CD4-positive, alpha-beta memory T cell (primary cell): ENCODE measurements around the gene AADAT. TPM values are rescaled to one million over a fixed set of nuclear protein-coding genes. Genes with fewer than 3 reads are reported as not detected.
A peak's percentile ranks its signal among the peaks of the same experiment; 100 is the strongest.

Experiments used
- CTCF ChIA-PET: fragments of 350-600 bp; sonication (Branson Sonifier 250); formaldehyde crosslinking; loops from one replicate; lab custom pipeline; 2021; ENCODE audit warnings: inconsistent platforms; ENCODE audit not compliant: partially characterized antibody; lab: Charles Lee
- POLR2A ChIA-PET: fragments of 350-600 bp; sonication (Branson Sonifier 250); formaldehyde crosslinking; loops from one replicate; lab custom pipeline; 2021; ENCODE audit not compliant: partially characterized antibody; lab: Charles Lee
- DNase-seq, 5 donors: peaks; one replicate each; pipeline versions ENCODE4 v3.0.0 to v3.0.0-alpha.2; 2020 to 2022; ENCODE audit warnings: mixed read lengths in 1 of 5
- H3K27ac ChIP-seq: one replicate; pipeline ENCODE4 v1.7.0; 2013; ENCODE audit warnings: low read depth, low read length
- H3K27me3 ChIP-seq: 2 replicates; pipeline ENCODE4 v1.7.0; 2013; ENCODE audit warnings: mild to moderate bottlenecking, low read length, moderate library complexity; ENCODE audit not compliant: insufficient read depth
- H3K36me3 ChIP-seq: 2 replicates; pipeline ENCODE4 v1.7.0; 2013; ENCODE audit warnings: mild to moderate bottlenecking, low read length, moderate library complexity; ENCODE audit not compliant: insufficient read depth
- H3K4me1 ChIP-seq: 2 replicates; pipeline ENCODE4 v1.7.0; 2013; ENCODE audit warnings: mild to moderate bottlenecking, low read length, moderate library complexity; ENCODE audit not compliant: insufficient read depth
- H3K4me3 ChIP-seq, 2 donors: one replicate each; pipeline ENCODE4 v1.7.0; 2013; ENCODE audit warnings: low read length in 2 of 2, mild to moderate bottlenecking in 1 of 2
- H3K9me3 ChIP-seq, 2 donors: one replicate each; pipeline ENCODE4 v1.7.0; 2013; ENCODE audit warnings: low read length in 2 of 2, control low read depth in 1 of 2; ENCODE audit not compliant: control insufficient read depth in 1 of 2
- H3K27ac Mint-ChIP-seq, 7 donors: one replicate each; pipeline ENCODE4 v1.8.0; 2020 to 2021; ENCODE audit warnings: mixed read lengths in 7 of 7, mild to moderate bottlenecking in 6 of 7, inconsistent platforms in 3 of 7, moderate library complexity in 3 of 7
- H3K27me3 Mint-ChIP-seq, 2 donors: one replicate each; pipeline ENCODE4 v1.8.0; 2020 to 2021; ENCODE audit warnings: mixed read lengths in 2 of 2
- H3K36me3 Mint-ChIP-seq, 2 donors: one replicate each; pipeline ENCODE4 v1.8.0; 2020 to 2021; ENCODE audit warnings: mixed read lengths in 2 of 2, inconsistent platforms in 1 of 2, mild to moderate bottlenecking in 1 of 2
- H3K4me1 Mint-ChIP-seq, 4 donors: one replicate each; pipeline ENCODE4 v1.8.0; 2020 to 2021; ENCODE audit warnings: mixed read lengths in 4 of 4, mild to moderate bottlenecking in 1 of 4
- H3K4me3 Mint-ChIP-seq, 8 donors: one replicate each; pipeline ENCODE4 v1.8.0; 2020 to 2021; ENCODE audit warnings: mixed read lengths in 8 of 8, mild to moderate bottlenecking in 7 of 8, moderate library complexity in 6 of 8, inconsistent platforms in 3 of 8
- H3K9me3 Mint-ChIP-seq, 8 donors: one replicate each; pipeline ENCODE4 v1.8.0; 2020 to 2021; ENCODE audit warnings: mixed read lengths in 8 of 8, mild to moderate bottlenecking in 5 of 8, inconsistent platforms in 3 of 8, moderate library complexity in 1 of 8
- intact Hi-C: fragments of 100-400 bp; cut with micrococcal nuclease; formaldehyde crosslinking; loops from one replicate; pipeline ENCODE4 v1.15.1; 2023
- polyA plus RNA-seq, 2 donors: library from polyadenylated mRNA; unstranded; fragments of 300-500 nt; fragmentation: Illumina TruSeq; gene quantifications; one replicate each; pipeline ENCODE4 v1.2.3, GENCODE V29; 2021
- total RNA-seq, 2 experiments: library from RNA; stranded (reverse); gene quantifications; one replicate each; pipeline ENCODE4 v1.2.3, GENCODE V29; 2021

The AADAT gene
- total and polyA plus RNA-seq, 4 experiments from 2014 or later = not detected

DNA sequence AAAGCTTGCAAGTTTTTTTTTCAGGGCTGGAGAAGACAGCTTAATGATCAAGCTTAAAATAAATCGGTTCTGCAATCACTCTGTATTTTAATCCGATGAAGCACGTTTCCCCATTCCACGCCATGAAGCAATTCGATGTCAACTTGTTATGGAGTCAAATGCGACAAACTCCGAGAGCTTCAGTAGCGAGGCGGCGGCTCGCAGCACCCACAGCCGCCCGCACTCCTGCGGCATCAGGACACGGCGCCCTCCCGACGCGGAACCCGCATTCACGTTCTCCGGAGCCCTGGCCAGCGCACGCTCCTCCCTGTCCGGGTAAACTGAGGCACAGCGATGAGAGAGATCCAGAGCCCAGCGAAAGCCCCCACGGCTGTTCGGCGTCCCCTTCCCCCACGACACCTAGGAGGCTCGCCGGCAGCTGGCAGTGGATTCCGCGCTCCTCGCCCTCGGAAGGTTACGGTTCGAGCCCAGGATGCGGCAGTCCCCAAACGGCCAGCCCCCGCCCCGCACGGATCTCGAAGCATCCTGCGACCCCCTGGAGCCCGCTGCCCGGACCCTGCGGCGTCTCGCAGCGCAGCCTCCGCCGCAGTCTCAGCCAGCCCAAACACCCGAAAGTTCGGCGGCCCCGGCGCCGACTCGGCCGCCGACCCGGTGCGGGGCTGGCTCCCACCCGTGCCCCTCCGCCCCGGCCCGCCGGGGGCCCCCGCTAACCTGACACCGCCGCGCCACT lies 64.1 kb downstream of the AADAT start:
- DNase-seq = peak in 3 of 5 donors; percentile 5 to 19 (median 12)
- intact Hi-C loops = loop anchor here (1.0 to 5.0 kb wide), 4 partner anchors 267 to 1708 kb away; partner anchors contain the start of genes CBR4, DDX60 and DDX60L
- Histone ChIP-seq H3K9me3 (no peaks in the 10 kb centered on the region), H3K36me3 (no peaks in the 10 kb centered on the region), H3K27ac (no peak overlapping the region), H3K4me1 (peaks cover 12% of the 10 kb centered on the region), H3K4me3 (peak overlapping the region in 1 of 2 donors; percentile 93), H3K27me3 (no peaks in the 10 kb centered on the region)
- Mint-ChIP-seq H3K36me3 (peaks cover 0 to 6% of the 10 kb centered on the region in 2 donors), H3K27ac (peak overlapping the region in 6 of 7 donors; percentile 57 to 88 (median 75)), H3K4me3 (peak overlapping the region; percentile 81 to 89 (median 87)), H3K4me1 (peaks cover 5 to 15% (median 8%) of the 10 kb centered on the region in 4 donors), H3K27me3 (peaks cover 2 to 5% of the 10 kb centered on the region in 2 donors), H3K9me3 (no peaks in the 10 kb centered on the region)
- ChIA-PET CTCF (interaction anchor here (0.7 to 4.0 kb wide), 5 partner anchors 11 to 1102 kb away, joined by 3 to 19 read pairs (median 3); partner anchors contain the start of gene NEK1), POLR2A (interaction anchor here (1.2 to 3.7 kb wide), 5 partner anchors 14 to 1015 kb away, joined by 4 to 13 read pairs (median 7); partner anchors contain the start of genes CBR4, CLCN3, HPF1 and NEK1)

DNA sequence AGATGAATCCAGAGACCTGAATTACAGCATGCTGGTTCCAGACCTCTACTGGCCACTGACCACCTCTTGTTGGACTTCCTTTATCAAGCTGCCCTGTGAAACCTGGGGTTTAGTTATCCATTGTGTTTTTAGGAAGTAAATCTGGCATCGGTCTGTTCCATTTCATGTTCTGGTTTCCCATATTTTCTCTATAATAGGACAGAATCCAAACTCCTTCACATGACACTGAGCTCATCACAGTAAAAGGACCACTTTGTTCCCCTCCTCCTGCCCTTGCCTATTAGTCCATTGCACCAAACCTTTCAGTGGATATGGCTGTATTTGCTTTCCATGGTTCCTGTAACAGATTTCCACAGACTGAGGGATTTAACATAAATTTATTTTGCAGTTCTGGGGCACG lies 67.5 kb downstream of the AADAT start:
- Histone ChIP-seq H3K9me3 (no peaks in the 10 kb centered on the region), H3K27me3 (no peaks in the 10 kb centered on the region), H3K36me3 (no peaks in the 10 kb centered on the region), H3K27ac (no peak overlapping the region), H3K4me1 (peaks cover 5% of the 10 kb centered on the region), H3K4me3 (no peak overlapping the region)
- ChIA-PET POLR2A (no interaction called here), CTCF (interaction anchor here (1.1 to 1.6 kb wide), 3 partner anchors 12 to 212 kb away, joined by 3 to 5 read pairs (median 4); no protein-coding TSS in a partner anchor)
- H3K9me3 Mint-ChIP-seq = no peaks in the 10 kb centered on the region
- H3K27me3 Mint-ChIP-seq = peaks cover 0 to 2% of the 10 kb centered on the region in 2 donors
- no peak for DNase-seq
- peaks cover 0 to 5% (median 2%) of the 10 kb centered on the region in 4 donors for H3K4me1 Mint-ChIP-seq
- H3K36me3 Mint-ChIP-seq = peaks cover 0 to 4% of the 10 kb centered on the region in 2 donors
- H3K4me3 Mint-ChIP-seq = no peak overlapping the region
- intact Hi-C loops = no loop called here
- no peak overlapping the region for H3K27ac Mint-ChIP-seq

- H3K4me3 ChIP-seq = no peak overlapping the region
- Mint-ChIP-seq H3K27me3 (no peaks in the 10 kb centered on the region), H3K4me3 (no peak overlapping the region), H3K36me3 (no peaks in the 10 kb centered on the region), H3K27ac (no peak overlapping the region), H3K4me1 (no peaks in the 10 kb centered on the region), H3K9me3 (no peaks in the 10 kb centered on the region)
- ChIA-PET CTCF (no interaction called here), POLR2A (no interaction called here)
- no peak for DNase-seq
- intact Hi-C loops = no loop called here
- no peaks in the 10 kb centered on the region for H3K4me1 ChIP-seq
- no peaks in the 10 kb centered on the region for H3K36me3 ChIP-seq
- no peaks in the 10 kb centered on the region for H3K27me3 ChIP-seq
- H3K27ac ChIP-seq = no peak overlapping the region
- H3K9me3 ChIP-seq = no peaks in the 10 kb centered on the region
Measured at GRCh38 chr4:170017252-170017651, 72.5 kb downstream of the AADAT start.

DNA sequence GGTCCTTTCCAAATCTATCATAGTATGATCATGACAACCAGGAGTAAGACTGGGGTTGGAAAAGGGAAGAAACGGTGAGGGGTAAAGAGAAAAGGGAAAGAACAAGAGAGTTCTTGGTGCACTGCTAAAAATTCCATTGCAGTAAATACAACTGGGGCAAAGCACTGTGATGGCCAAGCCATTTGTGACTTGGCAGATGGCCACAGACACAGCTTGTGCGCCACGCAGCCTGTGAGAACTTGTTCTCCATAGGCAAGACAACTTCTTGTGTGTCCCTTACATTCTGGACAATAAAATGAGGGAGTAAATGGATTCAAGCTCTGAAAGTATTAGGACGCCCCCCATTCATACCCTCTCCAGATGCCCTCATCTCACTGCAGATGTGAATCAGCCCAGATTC lies 74.5 kb downstream of the AADAT start:
- H3K36me3 Mint-ChIP-seq = no peaks in the 10 kb centered on the region
- H3K27ac Mint-ChIP-seq = no peak overlapping the region
- H3K9me3 Mint-ChIP-seq = peaks cover 0 to 3% (median 0%) of the 10 kb centered on the region in 8 donors
- Histone ChIP-seq H3K36me3 (no peaks in the 10 kb centered on the region), H3K27me3 (no peaks in the 10 kb centered on the region), H3K9me3 (no peaks in the 10 kb centered on the region), H3K4me3 (no peak overlapping the region), H3K4me1 (no peaks in the 10 kb centered on the region), H3K27ac (no peak overlapping the region)
- H3K27me3 Mint-ChIP-seq = peaks cover under 1 to 1% of the 10 kb centered on the region in 2 donors
- H3K4me1 Mint-ChIP-seq = no peaks in the 10 kb centered on the region
- ChIA-PET CTCF (interaction anchor here (0.7 kb wide), 1 partner anchor 10 kb away, joined by 3 read pairs; no protein-coding TSS in a partner anchor), POLR2A (interaction anchor here (0.8 kb wide), 1 partner anchor 11 kb away, joined by 3 read pairs; the partner anchor contains the start of gene MFAP3L)
- no peak overlapping the region for H3K4me3 Mint-ChIP-seq
- intact Hi-C loops = no loop called here
- no peak for DNase-seq

DNA sequence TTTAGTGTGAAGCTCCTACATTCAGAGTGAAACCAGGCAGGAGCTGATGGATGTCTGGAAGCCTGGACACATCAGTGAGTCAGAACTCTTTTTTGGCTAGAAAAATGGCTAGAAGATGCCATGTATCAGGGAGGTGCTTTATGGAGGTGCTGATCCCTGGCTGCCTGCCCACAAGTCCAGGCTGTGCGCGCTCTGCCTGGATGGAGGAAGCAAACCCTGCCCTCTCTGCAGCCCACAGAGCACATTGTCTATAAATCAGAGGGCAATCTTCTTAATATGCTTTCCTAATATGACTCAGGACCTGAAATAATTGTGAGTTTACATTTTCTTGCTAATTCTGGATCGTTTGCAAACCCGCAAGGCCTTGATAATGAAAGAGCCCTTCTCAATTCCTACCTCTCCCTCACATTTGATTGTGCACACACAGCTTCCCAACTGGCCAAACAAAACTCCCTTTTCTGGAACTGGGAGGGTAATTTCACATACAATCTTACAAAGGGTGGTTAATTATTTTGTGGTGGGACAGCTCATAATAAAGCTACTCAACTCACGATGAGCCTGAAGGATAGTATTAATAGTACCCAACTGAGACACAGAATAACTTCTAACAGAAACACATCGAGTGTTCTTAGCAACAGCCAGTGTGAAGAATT lies 75.3 kb downstream of the AADAT start:
- POLR2A ChIA-PET = interaction anchor here (0.8 to 1.0 kb wide), 2 partner anchors 9 to 12 kb away, joined by 3 read pairs; partner anchors contain the start of gene MFAP3L
- Mint-ChIP-seq H3K27me3 (peaks cover 2% of the 10 kb centered on the region in 2 donors), H3K27ac (no peak overlapping the region)

DNA sequence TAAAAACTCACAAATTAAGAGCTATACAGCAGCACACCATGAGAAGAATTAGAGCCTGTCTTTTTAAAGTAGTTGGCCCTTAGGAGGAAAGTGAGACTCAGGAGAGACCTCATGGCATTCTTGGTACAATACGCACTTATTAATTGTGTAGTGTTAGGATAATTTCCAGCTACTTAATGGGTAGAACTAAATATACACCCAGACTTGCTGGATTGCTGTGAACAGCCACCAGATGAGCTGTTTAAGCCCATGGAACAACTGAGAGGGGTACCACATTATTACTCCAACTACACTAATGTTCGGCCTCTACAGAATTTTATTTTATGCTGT lies 77.2 kb downstream of the AADAT start:
- Mint-ChIP-seq H3K4me1 (peaks cover 0 to 6% (median 2%) of the 10 kb centered on the region in 4 donors), H3K27me3 (peaks cover 2 to 3% of the 10 kb centered on the region in 2 donors), H3K9me3 (peaks cover 0 to 3% (median 0%) of the 10 kb centered on the region in 8 donors), H3K27ac (no peak overlapping the region), H3K36me3 (no peaks in the 10 kb centered on the region), H3K4me3 (no peak overlapping the region)
- DNase-seq = no peak
- CTCF ChIA-PET = no interaction called here
- Histone ChIP-seq H3K27ac (no peak overlapping the region), H3K9me3 (no peaks in the 10 kb centered on the region), H3K4me1 (no peaks in the 10 kb centered on the region), H3K36me3 (no peaks in the 10 kb centered on the region), H3K27me3 (no peaks in the 10 kb centered on the region), H3K4me3 (no peak overlapping the region)
- POLR2A ChIA-PET = no interaction called here
- intact Hi-C loops = no loop called here

More for the DNA sequence above, 75.3 kb downstream of the AADAT start:
- H3K36me3 ChIP-seq = no peaks in the 10 kb centered on the region
- intact Hi-C loops = no loop called here
- no peaks in the 10 kb centered on the region for H3K27me3 ChIP-seq
- no peak overlapping the region for H3K4me3 ChIP-seq
- CTCF ChIA-PET = interaction anchor here (0.6 to 0.7 kb wide), 2 partner anchors 11 to 43 kb away, joined by 3 read pairs; no protein-coding TSS in a partner anchor
- peaks cover 0 to 3% (median 0%) of the 10 kb centered on the region in 8 donors for H3K9me3 Mint-ChIP-seq
- H3K4me3 Mint-ChIP-seq = no peak overlapping the region
- no peak overlapping the region for H3K27ac ChIP-seq
- no peak for DNase-seq
- no peaks in the 10 kb centered on the region for H3K4me1 Mint-ChIP-seq
- H3K4me1 ChIP-seq = no peaks in the 10 kb centered on the region
- H3K9me3 ChIP-seq = no peaks in the 10 kb centered on the region
- H3K36me3 Mint-ChIP-seq = no peaks in the 10 kb centered on the region
